GM23248 (cell line): ENCODE data around the gene KRTAP22-1. TPM values are rescaled to one million over a fixed set of nuclear protein-coding genes. Genes with fewer than 3 reads are reported as not detected.

Experiments
- DNase-seq: peaks from one replicate; pipeline ENCODE4 v3.0.0-alpha.2; 2015
- H2AFZ ChIP-seq: fragments of 200-600 bp; sonication (generic); 2 replicates; pipeline ENCODE4 v1.6.1; 2016; ENCODE audit warnings: antibody characterized with exemption
- H3F3A ChIP-seq: fragments of 200-600 bp; sonication (generic); 2 replicates; pipeline ENCODE4 v1.6.1; 2016; ENCODE audit warnings: mild to moderate bottlenecking, antibody characterized with exemption, mixed run types; ENCODE audit not compliant: insufficient read depth
- H3K27ac ChIP-seq: fragments of 200-600 bp; sonication (generic); 2 replicates; pipeline ENCODE4 v1.5.1; 2016; ENCODE audit warnings: mild to moderate bottlenecking
- H3K27me3 ChIP-seq: fragments of 200-600 bp; sonication (generic); replicated peaks from 2 replicates; pipeline ENCODE4 v1.6.1; 2016; ENCODE audit warnings: mild to moderate bottlenecking; ENCODE audit not compliant: insufficient read depth
- H3K36me3 ChIP-seq: fragments of 200-600 bp; sonication (generic); 2 replicates; pipeline ENCODE4 v1.6.1; 2016; ENCODE audit warnings: low read depth, mild to moderate bottlenecking
- H3K4me1 ChIP-seq: fragments of 200-600 bp; sonication (generic); 2 replicates; pipeline ENCODE4 v1.6.1; 2016; ENCODE audit warnings: mild to moderate bottlenecking; ENCODE audit not compliant: insufficient read depth
- H3K4me2 ChIP-seq: fragments of 200-600 bp; sonication (generic); one replicate; pipeline ENCODE4 v1.6.1; 2016; ENCODE audit warnings: mild to moderate bottlenecking; ENCODE audit not compliant: unreplicated experiment
- H3K4me3 ChIP-seq: fragments of 200-600 bp; sonication (generic); 2 replicates; pipeline ENCODE4 v1.5.1; 2016; ENCODE audit warnings: mild to moderate bottlenecking
- H3K79me2 ChIP-seq: fragments of 200-600 bp; sonication (generic); 2 replicates; pipeline ENCODE4 v1.6.1; 2016; ENCODE audit warnings: mild to moderate bottlenecking; ENCODE audit not compliant: insufficient read depth
- H3K9ac ChIP-seq: fragments of 200-600 bp; sonication (generic); 2 replicates; pipeline ENCODE4 v1.6.1; 2016; ENCODE audit warnings: mild to moderate bottlenecking
- H3K9me2 ChIP-seq: fragments of 200-600 bp; sonication (generic); 2 replicates; pipeline ENCODE4 v1.6.1; 2016; ENCODE audit warnings: mixed run types, mild to moderate bottlenecking, moderate library complexity; ENCODE audit not compliant: insufficient read depth
- H3K9me3 ChIP-seq: fragments of 200-600 bp; sonication (generic); one replicate; pipeline ENCODE4 v1.6.1; 2017; ENCODE audit warnings: low read depth
- H4K20me1 ChIP-seq: fragments of 200-600 bp; sonication (generic); 2 replicates; pipeline ENCODE4 v1.6.0; 2016; ENCODE audit not compliant: insufficient read depth
- EZH2 ChIP-seq: fragments of 200-600 bp; sonication (generic); IDR thresholded peaks from 2 replicates; pipeline ENCODE4 v1.6.1; 2018; ENCODE audit warnings: antibody characterized with exemption, mild to moderate bottlenecking; ENCODE audit not compliant: insufficient read depth, poor library complexity, severe bottlenecking
- EZH2phosphoT487 ChIP-seq: fragments of 200-600 bp; sonication (generic); IDR thresholded peaks from 2 replicates; pipeline ENCODE4 v1.6.1; 2018; ENCODE audit warnings: antibody characterized with exemption, moderate library complexity, mild to moderate bottlenecking, low read depth; ENCODE audit not compliant: insufficient read depth
- WGBS, 2 experiments: methylation state at CpG; one replicate each; pipeline ENCODE4 v1.1.6; 2015 to 2017; ENCODE audit warnings: low lambda C conversion rate in 2 of 2, low coverage in 1 of 2; ENCODE audit errors: missing lambda C conversion rate in 2 of 2; 5-methylcytosine and 5-hydroxymethylcytosine counted together
- in situ Hi-C: fragments of 300-500 bp; cut with MboI; formaldehyde crosslinking; loops from 2 replicates; pipeline ENCODE4 v1.15.0; 2020
- polyA plus RNA-seq: library from polyadenylated mRNA; unstranded; fragments of >200 nt; fragmentation: Nextera tagmentation; extraction: Ambion mirVana; gene quantifications from 2 replicates; pipeline ENCODE4 v1.2.1, GENCODE V29; 2016
- total RNA-seq: library from RNA; depleted of rRNA; stranded (reverse); fragments of >200 nt; shearing (Covaris generic); gene quantifications from 2 replicates; pipeline ENCODE4 v1.2.3, GENCODE V29; 2014

Gene KRTAP22-1
- total and polyA plus RNA-seq, 2 experiments from 2014 or later = not detected

DNA sequence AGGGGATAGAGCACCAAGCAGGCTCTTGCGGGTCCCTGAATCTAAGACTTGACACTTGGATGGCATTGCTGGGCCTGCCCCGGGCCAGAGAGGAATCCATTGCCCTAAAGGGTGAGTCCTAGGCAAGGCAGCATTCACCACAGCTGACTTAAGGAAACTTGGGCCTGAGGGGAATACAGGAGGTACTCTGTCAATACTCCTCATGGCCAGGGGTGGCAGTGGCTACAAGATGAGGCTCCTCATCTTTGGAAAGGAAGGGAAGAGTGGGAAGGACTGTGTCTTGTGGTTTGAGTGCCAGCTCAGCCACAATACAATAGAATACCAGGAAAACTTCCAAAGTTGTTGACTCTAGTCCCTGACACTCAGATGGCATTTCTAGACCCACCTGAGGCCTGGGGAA, 5.1 kb downstream of the KRTAP22-1 start:
- peaks cover 9% of the 10 kb centered on the region for H3K9me3 ChIP-seq
- H3K9ac ChIP-seq = no peak overlapping the region
- WGBS, 2 experiments = 30 to 32% methylated on average over 2 of the region's 2 CpGs
- no peak overlapping the region for H3K27ac ChIP-seq
- H2AFZ ChIP-seq = no peak overlapping the region
- H3K27me3 ChIP-seq = no peaks in the 10 kb centered on the region
- H4K20me1 ChIP-seq = no peaks in the 10 kb centered on the region
- H3K4me2 ChIP-seq = no peak overlapping the region
- DNase-seq = no peak
- H3F3A ChIP-seq = no peaks in the 10 kb centered on the region
- no peak overlapping the region for H3K4me3 ChIP-seq
- H3K36me3 ChIP-seq = no peaks in the 10 kb centered on the region
- no peak for TF ChIP-seq EZH2
- TF ChIP-seq EZH2phosphoT487 = no peak
- H3K9me2 ChIP-seq = no peaks in the 10 kb centered on the region
- no peaks in the 10 kb centered on the region for H3K4me1 ChIP-seq
- in situ Hi-C loops = no loop called here
- no peaks in the 10 kb centered on the region for H3K79me2 ChIP-seq

- no peaks in the 10 kb centered on the region for H3K9me2 ChIP-seq
- no peak overlapping the region for H3K4me3 ChIP-seq
- no peaks in the 10 kb centered on the region for H3K79me2 ChIP-seq
- no peaks in the 10 kb centered on the region for H4K20me1 ChIP-seq
- no peaks in the 10 kb centered on the region for H3F3A ChIP-seq
- WGBS, 2 experiments = 38 to 44% methylated on average over 2 of the region's 2 CpGs
- H3K9ac ChIP-seq = no peak overlapping the region
- H3K4me2 ChIP-seq = no peak overlapping the region
- no peaks in the 10 kb centered on the region for H3K4me1 ChIP-seq
- H3K27ac ChIP-seq = no peak overlapping the region
- no peaks in the 10 kb centered on the region for H3K36me3 ChIP-seq
- in situ Hi-C loops = no loop called here
- TF ChIP-seq EZH2 (no peak), EZH2phosphoT487 (no peak)
- no peak for DNase-seq
- no peaks in the 10 kb centered on the region for H3K27me3 ChIP-seq
- no peak overlapping the region for H2AFZ ChIP-seq
- H3K9me3 ChIP-seq = peaks cover 5% of the 10 kb centered on the region
Observed at GRCh38 chr21:30612132-30612531, 11.2 kb downstream of the KRTAP22-1 start.

DNA sequence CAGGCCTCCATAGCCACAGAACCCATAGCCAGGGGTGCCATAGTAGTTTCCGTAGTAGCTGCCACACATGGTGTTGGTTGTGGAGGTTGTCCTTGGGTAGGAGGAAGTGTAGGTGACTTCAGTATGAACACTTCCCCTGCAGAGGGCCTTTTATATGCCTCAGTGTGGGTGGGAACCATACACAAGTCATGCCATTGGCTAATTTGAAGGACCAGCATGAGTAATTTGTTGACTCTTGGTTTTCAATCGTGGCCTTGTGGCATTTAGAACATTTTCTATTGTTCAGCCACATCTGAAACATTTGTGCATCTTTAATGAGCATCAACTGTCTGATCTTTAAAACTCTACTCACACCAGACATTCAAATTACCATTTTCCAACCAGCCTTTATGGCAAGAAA, 12.9 kb downstream of the KRTAP22-1 start, which contains the start of gene KRTAP6-1:
KRTAP6-1 (minus strand) TSS at position 95 of the 400 bp plus-strand sequence; CDS start at position 69, 26 bp downstream.
- Histone ChIP-seq H4K20me1 (no peaks in the 10 kb centered on the region), H3F3A (no peaks in the 10 kb centered on the region), H3K27me3 (no peaks in the 10 kb centered on the region), H3K9me3 (peaks cover 4% of the 10 kb centered on the region), H3K9ac (no peak within 1 kb of the TSS), H3K9me2 (no peaks in the 10 kb centered on the region), H3K36me3 (no peaks in the 10 kb centered on the region), H3K27ac (no peak within 1 kb of the TSS), H3K79me2 (no peaks in the 10 kb centered on the region), H3K4me2 (no peak within 1 kb of the TSS), H2AFZ (no peak within 1 kb of the TSS), H3K4me1 (no peaks in the 10 kb centered on the region), H3K4me3 (no peak within 1 kb of the TSS)
- TF ChIP-seq EZH2 (no peak), EZH2phosphoT487 (no peak)
- no peak for DNase-seq
- in situ Hi-C loops = no loop called here
- whole genome bisulfite sequencing, 2 experiments = 17 to 29% methylated on average over 2 of the region's 2 CpGs

GRCh38 chr21:30615199-30615598, 14.3 kb downstream of the KRTAP22-1 start:
- Histone ChIP-seq H2AFZ (no peak overlapping the region), H3K27ac (no peak overlapping the region), H3K27me3 (no peaks in the 10 kb centered on the region), H3K9me3 (no peaks in the 10 kb centered on the region), H3K4me1 (no peaks in the 10 kb centered on the region), H3K36me3 (no peaks in the 10 kb centered on the region), H4K20me1 (no peaks in the 10 kb centered on the region), H3K4me3 (no peak overlapping the region), H3K79me2 (no peaks in the 10 kb centered on the region), H3K4me2 (no peak overlapping the region), H3K9me2 (no peaks in the 10 kb centered on the region), H3F3A (no peaks in the 10 kb centered on the region), H3K9ac (no peak overlapping the region)
- in situ Hi-C loops = no loop called here
- no peak for TF ChIP-seq EZH2
- TF ChIP-seq EZH2phosphoT487 = no peak
- DNase-seq = no peak

GRCh38 chr21:30616125-30616524, 15.2 kb downstream of the KRTAP22-1 start, which contains the start of gene KRTAP20-1:
Gene KRTAP20-1, plus strand, starts transcription at chr21:30616425. Its CDS starts 30 bp downstream, at chr21:30616455.
- Histone ChIP-seq H3F3A (no peaks in the 10 kb centered on the region), H3K9ac (no peak within 1 kb of the TSS), H3K4me1 (no peaks in the 10 kb centered on the region), H3K4me3 (no peak within 1 kb of the TSS), H3K27ac (no peak within 1 kb of the TSS), H4K20me1 (no peaks in the 10 kb centered on the region), H3K79me2 (no peaks in the 10 kb centered on the region), H3K36me3 (no peaks in the 10 kb centered on the region), H3K4me2 (no peak within 1 kb of the TSS), H3K9me3 (no peaks in the 10 kb centered on the region), H2AFZ (no peak within 1 kb of the TSS), H3K9me2 (no peaks in the 10 kb centered on the region), H3K27me3 (no peaks in the 10 kb centered on the region)
- TF ChIP-seq EZH2 = no peak
- no peak for TF ChIP-seq EZH2phosphoT487
- 65 to 73% methylated on average over 2 of the region's 2 CpGs for WGBS, 2 experiments
- DNase-seq = no peak
- in situ Hi-C loops = no loop called here
